AG04449 (cell line): ENCODE results near the gene CGB2.

ENCODE experiments used
- CTCF ChIA-PET: fragments of 350-600 bp; formaldehyde crosslinking; extraction: SDS; loops from one replicate; lab custom pipeline; 2021; ENCODE audit warnings: antibody characterized with exemption; lab: Yijun Ruan, JAX
- POLR2A ChIA-PET: fragments of 400-600, 350-600 bp; formaldehyde crosslinking; extraction: SDS; loops from one replicate; lab custom pipeline; 2020; ENCODE audit warnings: antibody characterized with exemption, inconsistent platforms; lab: Yijun Ruan, JAX
- DNase-seq: peaks from one replicate; pipeline ENCODE4 v3.0.0-alpha.2; 2010; ENCODE audit warnings: low read depth, low spot score
- H3K4me3 ChIP-seq: 2 replicates; pipeline ENCODE4 v1.5.1; 2011; ENCODE audit warnings: low read depth, mild to moderate bottlenecking, control low read depth, low read length
- CTCF ChIP-seq: IDR thresholded peaks from one replicate; pipeline ENCODE4 v1.5.1; 2011; ENCODE audit warnings: mild to moderate bottlenecking, moderate library complexity, low read length, control low read depth, inconsistent platforms; ENCODE audit not compliant: insufficient read depth; ENCODE audit errors: missing control alignments

CGB2 gene

GRCh38 chr19:49080392-49080791 lies 48.7 kb downstream of the CGB2 start:
- POLR2A ChIA-PET = no interaction called here
- CTCF ChIA-PET = interaction anchor here (0.8 kb wide), 1 partner anchor 10 kb away, joined by 3 read pairs; no protein-coding TSS in a partner anchor
- no peak overlapping the region for H3K4me3 ChIP-seq
- DNase-seq = no peak
- no peak for TF ChIP-seq CTCF

GRCh38 chr19:49081273-49081672 lies 49.6 kb downstream of the CGB2 start:
- CTCF ChIA-PET = interaction anchor here (1.8 to 3.3 kb wide), 2 partner anchors 17 to 82 kb away, joined by 11 to 18 read pairs; no protein-coding TSS in a partner anchor
- POLR2A ChIA-PET = no interaction called here
- H3K4me3 ChIP-seq = no peak overlapping the region
- TF ChIP-seq CTCF = no peak
- no peak for DNase-seq
